IMR-90 (cell line): ENCODE data around the gene HOXA7. TPM values are rescaled to one million over a fixed set of nuclear protein-coding genes. Genes with fewer than 3 reads are reported as not detected.

Source experiments
- ATAC-seq: fragments of 200-7000 bp; cut with Tn5 transposase; 2 replicates; pipeline ENCODE4 v1.9.1; 2020; ENCODE audit warnings: low read depth, mild to moderate bottlenecking, moderate library complexity
- BruUV-seq: library from RNA; stranded (reverse); fragments of 400-500 nt; replicated peaks from 2 replicates; lab custom pipeline; 2021; lab: Mats Ljungman, UMichigan
- CTCF ChIA-PET: fragments of 300-600 bp; formaldehyde crosslinking; extraction: SDS; loops from one replicate; lab custom pipeline; 2021; ENCODE audit warnings: antibody characterized with exemption; lab: Yijun Ruan, JAX
- POLR2A ChIA-PET: fragments of 300-600 bp; sonication (Branson Sonifier 250); formaldehyde crosslinking; loops from one replicate; lab custom pipeline; 2022; ENCODE audit warnings: antibody characterized with exemption; ENCODE audit not compliant: unreplicated experiment; lab: Charles Lee
- DNase-seq: peaks from one replicate; pipeline ENCODE4 v3.0.0; 2013
- H2AFZ ChIP-seq: replicated peaks from 2 replicates; pipeline ENCODE3; 2013; ENCODE audit warnings: low read length, mild to moderate bottlenecking; ENCODE audit not compliant: poor library complexity
- H2AK5ac ChIP-seq: 2 replicates; pipeline ENCODE4 v1.6.1; 2013; ENCODE audit warnings: low read depth, low read length, inconsistent platforms
- H2AK9ac ChIP-seq: replicated peaks from 2 replicates; pipeline ENCODE3; 2013; ENCODE audit warnings: mild to moderate bottlenecking, low read depth, low read length, moderate library complexity; ENCODE audit not compliant: poor library complexity
- H2BK120ac ChIP-seq: 2 replicates; pipeline ENCODE4 v1.6.1; 2013; ENCODE audit warnings: low read depth, low read length, inconsistent platforms
- H2BK15ac ChIP-seq: 3 replicates; pipeline ENCODE4 v1.6.1; 2013; ENCODE audit warnings: low read depth, low read length, inconsistent platforms
- H2BK20ac ChIP-seq: 2 replicates; pipeline ENCODE4 v1.6.1; 2013; ENCODE audit warnings: low read depth, mild to moderate bottlenecking, inconsistent platforms, low read length, moderate library complexity
- H2BK5ac ChIP-seq: 2 replicates; pipeline ENCODE4 v1.6.1; 2013; ENCODE audit warnings: mild to moderate bottlenecking, low read depth, low read length, inconsistent platforms; ENCODE audit not compliant: poor library complexity, severe bottlenecking
- H3K14ac ChIP-seq: replicated peaks from 2 replicates; pipeline ENCODE4 v1.6.1; 2013; ENCODE audit warnings: low read depth, low read length, inconsistent platforms
- H3K18ac ChIP-seq: 2 replicates; pipeline ENCODE4 v1.6.1; 2013; ENCODE audit warnings: low read depth, low read length, control low read depth
- H3K23ac ChIP-seq: 2 replicates; pipeline ENCODE4 v1.6.1; 2013; ENCODE audit warnings: low read depth, low read length, inconsistent platforms
- H3K27ac ChIP-seq: 2 replicates; pipeline ENCODE4 v1.5.1; 2013; ENCODE audit warnings: mild to moderate bottlenecking, control low read depth, low read length; ENCODE audit not compliant: insufficient read depth
- H3K27me3 ChIP-seq: 2 replicates; pipeline ENCODE4 v1.6.1; 2013; ENCODE audit warnings: low read length; ENCODE audit not compliant: control insufficient read depth, insufficient read depth
- H3K36me3 ChIP-seq: 2 replicates; pipeline ENCODE4 v1.6.1; 2013; ENCODE audit warnings: low read length, mixed read lengths; ENCODE audit not compliant: control insufficient read depth, insufficient read depth
- H3K4ac ChIP-seq: 2 replicates; pipeline ENCODE4 v1.6.1; 2013; ENCODE audit warnings: low read depth, low read length, inconsistent platforms
- H3K4me1 ChIP-seq: 2 replicates; pipeline ENCODE4 v1.6.1; 2013; ENCODE audit warnings: low read length, mixed read lengths; ENCODE audit not compliant: control insufficient read depth, insufficient read depth
- H3K4me2 ChIP-seq: 2 replicates; pipeline ENCODE4 v1.6.1; 2013; ENCODE audit warnings: low read depth, mild to moderate bottlenecking, control low read depth, low read length, moderate library complexity
- H3K4me3 ChIP-seq: 2 replicates; pipeline ENCODE4 v1.5.1; 2013; ENCODE audit warnings: low read depth, mild to moderate bottlenecking, control low read depth, low read length, moderate library complexity; ENCODE audit not compliant: insufficient read depth
- H3K56ac ChIP-seq: 2 replicates; pipeline ENCODE4 v1.6.1; 2013; ENCODE audit warnings: low read length, inconsistent platforms; ENCODE audit not compliant: insufficient read depth; ENCODE audit errors: extremely low read depth
- H3K79me1 ChIP-seq, 2 experiments: 2 replicates each; pipeline ENCODE4 v1.6.1; 2013; ENCODE audit warnings: low read length in 2 of 2, inconsistent platforms in 1 of 2, low read depth in 1 of 2
- H3K9ac ChIP-seq: 2 replicates; pipeline ENCODE4 v1.6.1; 2013; ENCODE audit warnings: low read depth, low read length, control low read depth
- H3K9me1 ChIP-seq: 2 replicates; pipeline ENCODE4 v1.6.1; 2013; ENCODE audit warnings: low read length, inconsistent platforms; ENCODE audit not compliant: insufficient read depth
- H3K9me3 ChIP-seq: 2 replicates; pipeline ENCODE4 v1.6.1; 2013; ENCODE audit warnings: low read length; ENCODE audit not compliant: control insufficient read depth, insufficient read depth
- H4K20me1 ChIP-seq: 2 replicates; pipeline ENCODE4 v1.6.1; 2013; ENCODE audit warnings: low read length, inconsistent platforms; ENCODE audit not compliant: insufficient read depth
- H4K5ac ChIP-seq: 2 replicates; pipeline ENCODE4 v1.6.1; 2013; ENCODE audit warnings: mild to moderate bottlenecking, low read depth, low read length, control low read depth
- H4K8ac ChIP-seq, 2 experiments: 2 replicates each; pipeline ENCODE4 v1.6.1; 2013; ENCODE audit warnings: low read depth in 2 of 2, low read length in 2 of 2, control low read depth in 1 of 2, inconsistent platforms in 1 of 2
- H4K91ac ChIP-seq: 2 replicates; pipeline ENCODE4 v1.6.1; 2013; ENCODE audit warnings: low read depth, low read length, inconsistent platforms; ENCODE audit not compliant: insufficient read depth
- CHD1 ChIP-seq: IDR thresholded peaks from 2 replicates; pipeline ENCODE4 v1.6.1; 2012; ENCODE audit warnings: low read depth, low read length, improper control_type of control experiment
- MXI1 ChIP-seq: IDR thresholded peaks from 2 replicates; pipeline ENCODE4 v1.6.1; 2012; ENCODE audit warnings: low read depth, mild to moderate bottlenecking, low read length, moderate library complexity, borderline replicate concordance
- NFE2L2 ChIP-seq: fragments of 150-350 bp; IDR thresholded peaks from 2 replicates; pipeline ENCODE4 v1.6.1; 2016; ENCODE audit warnings: low read depth, mild to moderate bottlenecking, low read length
- RFX5 ChIP-seq: IDR thresholded peaks from 2 replicates; pipeline ENCODE4 v1.8.0; 2012; ENCODE audit warnings: low read depth, mild to moderate bottlenecking, low read length, moderate library complexity
- SMC3 ChIP-seq: fragments of 150-350 bp; IDR thresholded peaks from 2 replicates; pipeline ENCODE4 v1.6.1; 2016; ENCODE audit warnings: low read depth, mild to moderate bottlenecking, antibody characterized with exemption, low read length, moderate library complexity
- WGBS, 2 experiments: methylation state at CpG; one replicate each; pipeline versions ENCODE4 v1.1.5 to v1.1.7; 2013; ENCODE audit warnings: missing lambda C conversion rate in 2 of 2; ENCODE audit not compliant: insufficient read length in 1 of 2; ENCODE audit errors: extremely low coverage in 2 of 2; 5-methylcytosine and 5-hydroxymethylcytosine counted together
- dilution Hi-C: fragments of 300-500 bp; cut with HindIII; formaldehyde crosslinking; loops from one replicate; pipeline ENCODE4 v1.14.3; 2018; ENCODE audit warnings: low sequenced_read_pairs; ENCODE audit not compliant: unreplicated experiment
- in situ Hi-C: fragments of 300-500 bp; cut with MboI; formaldehyde crosslinking; loops from 3 replicates; pipeline ENCODE4 v1.14.3; 2019; ENCODE audit warnings: low sequenced_read_pairs, inconsistent platforms, mixed read lengths
- intact Hi-C: fragments of 100-400 bp; cut with micrococcal nuclease; formaldehyde crosslinking; loops from 2 replicates; pipeline ENCODE4 v1.10.0; 2022
- polyA plus RNA-seq, 3 experiments: library from polyadenylated mRNA; depleted of rRNA; stranded (reverse); fragments of >200 nt; gene quantifications; 2 replicates each; pipeline ENCODE4 v1.2.3, GENCODE V29; 2012; ENCODE audit warnings: low replicate concordance in 1 of 3
- total RNA-seq: library from RNA; depleted of rRNA; stranded (reverse); fragments of >200 nt; gene quantifications from 2 replicates; pipeline ENCODE4 v1.2.3, GENCODE V29; 2012

Gene HOXA7
- total and polyA plus RNA-seq, 2 of the 4 experiments (the other 2 are of a cell fraction): 0.18 to 1.7 TPM

GRCh38 chr7:27119412-27119911, 37.0 kb downstream of the HOXA7 start:
- dilution Hi-C loops: no loop called here
- no peak overlapping the region; the same call in 1 of the 2 replicates for H3K56ac ChIP-seq
- no peak overlapping the region for H2AFZ ChIP-seq
- POLR2A ChIA-PET: interaction anchor here (0.7 to 0.9 kb wide), 2 partner anchors 8 to 14 kb away, joined by 3 read pairs; no protein-coding TSS in a partner anchor
- peaks cover 7% of the 10 kb centered on the region; the same call in 1 of the 2 replicates for H3K9me1 ChIP-seq
- peak overlapping the region; percentile 80 for H3K23ac ChIP-seq
- DNase-seq (peak; percentile 26), ATAC-seq (no peak)
- H3K4ac ChIP-seq: peak overlapping the region; percentile 56
- peak overlapping the region; percentile 20; the same call in 1 of the 2 replicates for H3K9ac ChIP-seq
- H2BK120ac ChIP-seq: peak overlapping the region; percentile 65
- H3K36me3 ChIP-seq: peaks cover 9% of the 10 kb centered on the region; the same call in 1 of the 2 replicates
- peaks cover 29% of the 10 kb centered on the region for H3K4me1 ChIP-seq
- CTCF ChIA-PET: interaction anchor here (1.1 to 1.4 kb wide), 2 partner anchors 11 to 750 kb away, joined by 3 to 4 read pairs; partner anchors contain the start of gene HOXA4
- TF ChIP-seq RFX5 (no peak), CHD1 (no peak), SMC3 (no peak), MXI1 (no peak), NFE2L2 (no peak)
- peak overlapping the region; percentile 66 for H3K18ac ChIP-seq
- peak overlapping the region; percentile 72 for H4K91ac ChIP-seq
- peak overlapping the region; percentile 8; the same call in 1 of the 2 replicates for H3K14ac ChIP-seq
- H3K4me3 ChIP-seq: no peak overlapping the region
- peaks cover 0 to 39% of the 10 kb centered on the region in 2 experiments; a peak in 3 of 4 replicates for H3K79me1 ChIP-seq
- peak overlapping the region; percentile 86; the same call in 1 of the 2 replicates for H3K27ac ChIP-seq
- no peak overlapping the region for H2AK9ac ChIP-seq
- peaks cover 7% of the 10 kb centered on the region for H4K20me1 ChIP-seq
- H4K5ac ChIP-seq: peak overlapping the region; percentile 37
- peak overlapping the region; percentile 40 for H2BK20ac ChIP-seq
- peak overlapping the region; percentile 2 for H2BK5ac ChIP-seq
- H2BK15ac ChIP-seq: peak overlapping the region; percentile 81
- peak overlapping the region; percentile 23; the same call in 1 of the 2 replicates for H3K4me2 ChIP-seq
- intact Hi-C loops: no loop called here
- whole genome bisulfite sequencing, 2 experiments: no CpG with 5 or more reads among the region's 1 CpG
- H2AK5ac ChIP-seq: peak overlapping the region; percentile 37
- BruUV-seq: no TSS peak
- H4K8ac ChIP-seq: peak overlapping the region; percentile 41 to 77
- H3K9me3 ChIP-seq: no peaks in the 10 kb centered on the region
- H3K27me3 ChIP-seq: no peaks in the 10 kb centered on the region
- in situ Hi-C loops: no loop called here
